ENCODE measurements around the gene UGT1A7.

The UGT1A7 gene

DNA sequence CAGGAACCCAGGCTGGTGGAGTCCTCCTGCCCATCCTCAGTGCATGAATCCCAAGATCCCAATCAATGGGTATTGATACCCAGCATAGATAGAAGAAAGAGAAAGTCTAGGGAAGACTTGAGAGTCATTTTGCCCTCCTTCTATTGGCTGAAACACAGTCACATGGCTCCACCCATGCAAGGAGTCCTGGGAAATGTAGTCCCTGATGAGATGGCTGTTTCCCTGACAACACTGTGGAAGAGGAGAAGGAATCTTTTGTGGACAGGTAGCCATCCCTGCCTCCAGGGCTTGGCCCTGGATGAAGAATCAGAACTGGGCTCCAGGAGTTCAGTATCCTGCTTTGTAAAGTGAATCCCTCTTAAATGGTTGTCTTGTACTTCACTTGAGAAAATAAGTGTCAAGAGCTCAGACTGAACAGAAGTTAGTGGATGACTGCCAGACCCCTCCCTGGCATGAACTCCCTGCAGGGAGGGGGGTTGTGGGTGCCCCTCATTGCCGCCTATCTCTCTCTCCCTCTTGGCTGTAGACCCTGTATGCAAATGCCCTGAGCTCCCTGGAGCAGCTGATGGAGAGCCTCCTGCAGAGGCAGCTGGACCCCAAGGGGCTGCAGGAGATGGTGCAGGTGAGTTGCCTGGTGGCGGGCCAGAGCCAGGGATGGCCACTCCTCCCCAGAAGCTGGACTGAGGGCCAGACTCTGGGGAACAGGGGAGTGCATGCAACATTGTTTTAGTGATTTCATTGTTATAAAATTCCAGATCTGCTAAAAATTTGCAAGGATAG, 132.5 kb downstream of the UGT1A7 start:
- no peaks in the 10 kb centered on the region for H3K9me3 ChIP-seq (ENCODE audit: insufficient read depth, low read length)
- H3K9ac ChIP-seq (ENCODE audit: low read length): no peak overlapping the region
- H3K4me3 ChIP-seq (ENCODE audit: low read length): no peak overlapping the region
- no peaks in the 10 kb centered on the region for H3K79me2 ChIP-seq (ENCODE audit: low read length)
- H3K4me1 ChIP-seq (ENCODE audit: low read length): no peaks in the 10 kb centered on the region
- no peak overlapping the region for H2AFZ ChIP-seq (ENCODE audit: low read depth, low read length)
- H3K27ac ChIP-seq (ENCODE audit: low read length): no peak overlapping the region
- no peaks in the 10 kb centered on the region for H3K36me3 ChIP-seq (replicated peaks; ENCODE audit: low read depth, low read length)
- H4K20me1 ChIP-seq (ENCODE audit: insufficient read depth, low read length): no peaks in the 10 kb centered on the region
- H3K4me2 ChIP-seq (ENCODE audit: low read length): no peak overlapping the region
- TF ChIP-seq EZH2phosphoT487 (IDR thresholded peaks at IDR 0.05; ENCODE audit: low read depth): no peak
- TF ChIP-seq, protein P1, sequence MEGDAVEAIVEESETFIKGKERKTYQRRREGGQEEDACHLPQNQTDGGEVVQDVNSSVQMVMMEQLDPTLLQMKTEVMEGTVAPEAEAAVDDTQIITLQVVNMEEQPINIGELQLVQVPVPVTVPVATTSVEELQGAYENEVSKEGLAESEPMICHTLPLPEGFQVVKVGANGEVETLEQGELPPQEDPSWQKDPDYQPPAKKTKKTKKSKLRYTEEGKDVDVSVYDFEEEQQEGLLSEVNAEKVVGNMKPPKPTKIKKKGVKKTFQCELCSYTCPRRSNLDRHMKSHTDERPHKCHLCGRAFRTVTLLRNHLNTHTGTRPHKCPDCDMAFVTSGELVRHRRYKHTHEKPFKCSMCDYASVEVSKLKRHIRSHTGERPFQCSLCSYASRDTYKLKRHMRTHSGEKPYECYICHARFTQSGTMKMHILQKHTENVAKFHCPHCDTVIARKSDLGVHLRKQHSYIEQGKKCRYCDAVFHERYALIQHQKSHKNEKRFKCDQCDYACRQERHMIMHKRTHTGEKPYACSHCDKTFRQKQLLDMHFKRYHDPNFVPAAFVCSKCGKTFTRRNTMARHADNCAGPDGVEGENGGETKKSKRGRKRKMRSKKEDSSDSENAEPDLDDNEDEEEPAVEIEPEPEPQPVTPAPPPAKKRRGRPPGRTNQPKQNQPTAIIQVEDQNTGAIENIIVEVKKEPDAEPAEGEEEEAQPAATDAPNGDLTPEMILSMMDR (IDR thresholded peaks at IDR 0.05; ENCODE audit: low read depth, low read length): no peak
- no peaks in the 10 kb centered on the region for H3K27me3 ChIP-seq (ENCODE audit: low read depth, low read length)

DNA sequence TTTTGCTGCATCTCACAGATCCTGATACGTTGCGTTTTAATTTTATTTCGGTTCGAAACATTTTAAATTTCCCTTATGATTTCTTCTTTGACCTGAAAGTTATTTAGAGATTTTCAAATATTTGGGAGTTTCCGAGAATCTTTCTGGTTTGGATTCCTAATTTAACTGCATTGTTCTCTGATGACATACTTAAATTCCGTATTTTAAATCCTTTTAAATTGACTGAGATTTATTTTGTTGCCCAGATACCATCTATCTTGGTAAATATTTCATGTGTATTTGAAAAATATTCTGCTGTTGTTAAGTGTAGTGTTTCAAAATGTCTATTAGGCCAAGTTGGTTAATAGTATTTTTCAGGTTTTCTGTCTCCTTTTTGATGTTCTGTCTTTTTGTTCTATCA, 134.2 kb downstream of the UGT1A7 start:
- Histone ChIP-seq H3K79me2 (ENCODE audit: low read length) (no peaks in the 10 kb centered on the region), H3K4me3 (ENCODE audit: low read length) (no peak overlapping the region), H3K27me3 (ENCODE audit: low read depth, low read length) (no peaks in the 10 kb centered on the region), H4K20me1 (ENCODE audit: insufficient read depth, low read length) (no peaks in the 10 kb centered on the region), H3K36me3 (replicated peaks; ENCODE audit: low read depth, low read length) (no peaks in the 10 kb centered on the region), H3K27ac (ENCODE audit: low read length) (no peak overlapping the region), H2AFZ (ENCODE audit: low read depth, low read length) (no peak overlapping the region), H3K4me1 (ENCODE audit: low read length) (no peaks in the 10 kb centered on the region), H3K9ac (ENCODE audit: low read length) (no peak overlapping the region), H3K9me3 (ENCODE audit: insufficient read depth, low read length) (no peaks in the 10 kb centered on the region), H3K4me2 (ENCODE audit: low read length) (no peak overlapping the region)
- TF ChIP-seq, protein P1 (IDR thresholded peaks at IDR 0.05; ENCODE audit: low read depth, low read length): no peak
- no peak for TF ChIP-seq EZH2phosphoT487 (IDR thresholded peaks at IDR 0.05; ENCODE audit: low read depth)

DNA sequence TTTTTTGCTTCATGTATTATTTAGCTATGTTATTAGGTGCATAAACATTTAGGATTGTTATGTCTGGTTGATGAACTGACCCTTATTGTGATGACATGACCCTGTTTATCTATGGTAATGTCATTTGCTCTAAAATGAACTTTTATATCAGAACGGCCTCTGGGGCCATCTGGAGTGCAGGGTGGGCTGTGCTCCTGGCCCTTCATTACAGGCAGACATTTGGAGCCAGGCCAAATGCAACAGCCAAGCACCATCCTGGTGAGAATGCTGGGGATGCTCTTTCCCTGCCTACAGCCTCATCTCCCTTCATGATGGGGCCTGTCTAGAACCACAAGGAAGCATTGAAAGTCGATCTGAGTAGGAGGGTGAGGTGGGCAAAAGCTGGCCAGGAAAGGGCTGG, 134.6 kb downstream of the UGT1A7 start:
- no peak overlapping the region for H3K4me2 ChIP-seq (ENCODE audit: low read length)

GRCh38 chr2:233816771-233817170, 135.1 kb downstream of the UGT1A7 start:
- no peak overlapping the region for H3K27ac ChIP-seq (ENCODE audit: low read length)
- H3K27me3 ChIP-seq (ENCODE audit: low read depth, low read length): no peaks in the 10 kb centered on the region
- H3K4me3 ChIP-seq (ENCODE audit: low read length): no peak overlapping the region
- H3K9me3 ChIP-seq (ENCODE audit: insufficient read depth, low read length): no peaks in the 10 kb centered on the region
- H3K4me1 ChIP-seq (ENCODE audit: low read length): no peaks in the 10 kb centered on the region
- TF ChIP-seq EZH2phosphoT487 (IDR thresholded peaks at IDR 0.05; ENCODE audit: low read depth): no peak
- TF ChIP-seq, protein P1 (IDR thresholded peaks at IDR 0.05; ENCODE audit: low read depth, low read length): no peak
- H3K79me2 ChIP-seq (ENCODE audit: low read length): no peaks in the 10 kb centered on the region
- H3K4me2 ChIP-seq (ENCODE audit: low read length): no peak overlapping the region
- no peaks in the 10 kb centered on the region for H3K36me3 ChIP-seq (replicated peaks; ENCODE audit: low read depth, low read length)
- H4K20me1 ChIP-seq (ENCODE audit: insufficient read depth, low read length): no peaks in the 10 kb centered on the region
- no peak overlapping the region for H3K9ac ChIP-seq (ENCODE audit: low read length)
- no peak overlapping the region for H2AFZ ChIP-seq (ENCODE audit: low read depth, low read length)

More for the DNA sequence above, 134.6 kb downstream of the UGT1A7 start:
- H4K20me1 ChIP-seq (ENCODE audit: insufficient read depth, low read length): no peaks in the 10 kb centered on the region
- H3K79me2 ChIP-seq (ENCODE audit: low read length): no peaks in the 10 kb centered on the region
- no peaks in the 10 kb centered on the region for H3K4me1 ChIP-seq (ENCODE audit: low read length)
- H3K9ac ChIP-seq (ENCODE audit: low read length): no peak overlapping the region
- TF ChIP-seq EZH2phosphoT487 (IDR thresholded peaks at IDR 0.05; ENCODE audit: low read depth): no peak
- TF ChIP-seq, protein P1 (IDR thresholded peaks at IDR 0.05; ENCODE audit: low read depth, low read length): no peak
- no peaks in the 10 kb centered on the region for H3K36me3 ChIP-seq (replicated peaks; ENCODE audit: low read depth, low read length)
- no peak overlapping the region for H3K27ac ChIP-seq (ENCODE audit: low read length)
- no peaks in the 10 kb centered on the region for H3K9me3 ChIP-seq (ENCODE audit: insufficient read depth, low read length)
- H3K27me3 ChIP-seq (ENCODE audit: low read depth, low read length): no peaks in the 10 kb centered on the region
- no peak overlapping the region for H3K4me3 ChIP-seq (ENCODE audit: low read length)
- H2AFZ ChIP-seq (ENCODE audit: low read depth, low read length): no peak overlapping the region
